Right kidney (tissue), 1 donor: ENCODE data around the gene POU2F1.

Experiments used
- DNase-seq: peaks from one replicate; pipeline ENCODE4 v3.0.0-alpha.2; 2016

The POU2F1 gene

GRCh38 chr1:167273027-167273800, 52.5 kb downstream of the POU2F1 start:
- no peak for DNase-seq

DNA sequence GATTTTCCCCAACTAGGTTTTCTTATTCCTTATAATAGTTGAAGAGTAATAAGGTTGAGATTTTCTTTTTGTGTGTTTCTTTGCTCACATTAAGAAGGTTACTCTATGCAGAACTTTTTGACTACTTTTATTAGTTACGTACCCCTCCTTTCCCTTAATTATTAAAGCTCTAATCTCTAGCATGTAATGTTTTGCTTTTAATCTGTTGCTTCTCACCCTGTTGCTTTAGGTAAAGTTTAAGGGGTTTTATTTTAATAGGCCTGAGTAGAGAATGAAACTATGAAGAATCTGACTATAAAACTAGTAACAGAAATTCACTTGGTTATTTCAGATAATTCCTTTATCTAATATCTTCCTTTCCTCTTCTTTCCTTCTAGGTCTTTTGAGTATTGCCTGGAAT, 53.4 kb downstream of the POU2F1 start:
- DNase-seq = no peak

DNA sequence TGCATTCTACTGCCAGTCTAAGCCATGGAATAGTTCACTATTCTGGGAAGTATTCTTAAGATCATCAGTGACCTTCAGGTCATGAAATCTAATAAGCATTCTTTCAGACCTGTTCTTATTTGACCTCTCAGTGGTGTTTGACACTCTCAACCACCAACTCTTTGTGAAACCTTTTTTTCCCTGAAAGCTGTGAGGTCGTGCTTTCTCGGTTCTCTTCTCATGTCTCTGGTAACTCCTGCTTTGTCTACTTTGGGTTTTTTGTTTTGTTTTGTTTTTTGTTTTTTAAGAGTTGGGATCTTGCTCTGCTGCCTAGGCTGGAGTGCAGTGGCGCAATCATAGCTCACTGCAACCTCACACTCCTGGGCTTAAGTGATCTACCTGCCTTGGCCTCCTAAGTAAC, 56.3 kb downstream of the POU2F1 start:
- DNase-seq = no peak

DNA sequence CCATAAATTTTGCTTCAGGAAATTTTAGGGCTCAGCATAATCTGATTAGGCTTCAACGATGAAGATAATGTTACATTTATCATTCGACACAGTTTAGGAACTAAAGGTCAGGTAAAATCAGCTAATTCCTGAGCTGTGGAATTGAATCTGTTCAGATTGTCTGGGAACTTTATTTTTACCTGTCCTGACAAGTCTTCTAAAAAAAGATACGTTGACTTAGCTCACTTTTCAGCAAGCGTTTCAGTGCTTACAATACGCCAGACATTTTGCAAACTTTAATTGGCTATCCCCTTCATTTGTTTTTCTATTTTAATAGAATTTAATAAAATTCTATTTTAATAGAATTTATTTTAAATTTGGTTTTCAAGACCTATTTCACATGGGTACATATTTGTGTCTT, 57.8 kb downstream of the POU2F1 start:
- DNase-seq = no peak

DNA sequence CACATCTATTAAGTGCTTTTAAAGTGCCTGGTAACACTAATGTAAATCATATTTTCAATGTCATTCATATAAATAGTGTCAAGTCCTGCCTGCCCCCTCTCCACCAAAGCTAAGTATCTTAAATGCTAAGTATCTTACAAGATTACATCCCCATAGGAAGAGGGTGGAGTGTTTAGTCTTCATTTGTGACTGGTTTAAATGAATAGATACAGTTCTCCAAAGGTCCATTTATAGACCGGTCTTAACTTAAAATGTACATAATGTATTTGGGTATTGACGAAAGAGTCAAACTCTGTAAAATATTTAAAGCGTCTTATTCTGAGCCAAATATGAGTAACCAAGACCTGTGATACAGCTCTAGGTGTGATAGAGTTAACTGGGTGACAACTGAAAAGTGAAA, 60.2 kb downstream of the POU2F1 start:
- no peak for DNase-seq

GRCh38 chr1:167288390-167289074, 67.8 kb downstream of the POU2F1 start:
- no peak for DNase-seq

DNA sequence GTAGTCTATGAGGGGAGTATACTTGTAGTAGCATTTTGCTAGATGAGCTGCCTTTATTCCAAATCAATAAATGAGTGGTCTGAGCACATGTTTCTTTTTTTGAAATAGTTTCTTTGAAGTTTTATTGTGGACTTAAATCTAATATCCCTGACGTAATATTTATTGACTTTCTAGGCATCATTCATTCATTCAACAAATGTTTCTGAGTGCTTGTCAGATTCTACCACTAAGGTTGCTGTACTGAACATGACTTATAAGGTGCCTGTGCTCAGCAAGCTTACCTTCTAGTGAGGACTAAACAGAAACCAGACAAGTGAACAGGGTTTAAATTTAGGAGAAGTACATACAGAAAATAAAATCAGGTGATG, 68.4 kb downstream of the POU2F1 start:
- DNase-seq = no peak

- no peak for DNase-seq
Measured at GRCh38 chr1:167289966-167290365, 69.3 kb downstream of the POU2F1 start.

- no peak for DNase-seq
Measured at GRCh38 chr1:167291539-167292185, 71.0 kb downstream of the POU2F1 start.

GRCh38 chr1:167292216-167292615, 71.5 kb downstream of the POU2F1 start:
- no peak for DNase-seq

- no peak for DNase-seq
Measured at GRCh38 chr1:167293057-167293456, 72.4 kb downstream of the POU2F1 start.

- no peak for DNase-seq
Measured at GRCh38 chr1:167294528-167294927, 73.8 kb downstream of the POU2F1 start.

GRCh38 chr1:167297222-167298214, 76.8 kb downstream of the POU2F1 start:
- no peak for DNase-seq

DNA sequence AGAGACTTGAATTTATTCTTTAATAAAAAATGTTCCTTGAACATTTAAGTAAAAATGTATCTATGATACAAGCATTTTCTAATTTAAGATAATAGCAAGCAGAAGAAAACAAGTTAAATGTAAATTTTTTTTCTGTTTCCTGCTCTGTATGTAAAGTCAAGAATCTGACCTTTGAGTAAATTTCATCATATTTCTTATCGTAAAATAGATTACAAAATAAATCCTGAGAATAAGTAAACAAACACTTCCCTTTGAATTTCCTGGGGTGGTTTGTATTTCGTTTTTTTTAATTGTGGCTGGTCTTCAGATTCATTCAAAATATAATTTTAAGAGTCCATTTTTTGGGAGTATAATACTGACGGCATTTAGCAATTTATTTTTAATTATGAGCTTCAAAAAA, 77.6 kb downstream of the POU2F1 start:
- no peak for DNase-seq

DNA sequence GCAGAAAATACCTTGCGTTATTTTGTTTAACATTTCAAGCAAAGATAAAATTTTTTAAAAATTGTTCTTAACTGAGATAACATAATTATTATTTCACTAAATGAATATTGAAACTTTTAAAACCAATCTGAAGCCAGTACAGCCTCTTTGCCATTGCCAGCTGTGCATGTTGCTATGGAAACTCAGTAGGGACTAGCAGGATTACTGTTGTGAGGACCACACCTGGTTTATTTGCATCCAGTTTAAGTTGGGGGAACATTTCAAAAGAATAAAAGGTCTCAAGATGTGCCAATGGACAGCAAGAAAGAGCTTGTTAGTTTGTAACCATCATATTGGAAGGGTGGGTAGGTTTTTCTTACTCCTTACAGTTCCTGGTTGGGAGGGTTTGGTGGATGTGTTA, 80.7 kb downstream of the POU2F1 start:
- no peak for DNase-seq

DNA sequence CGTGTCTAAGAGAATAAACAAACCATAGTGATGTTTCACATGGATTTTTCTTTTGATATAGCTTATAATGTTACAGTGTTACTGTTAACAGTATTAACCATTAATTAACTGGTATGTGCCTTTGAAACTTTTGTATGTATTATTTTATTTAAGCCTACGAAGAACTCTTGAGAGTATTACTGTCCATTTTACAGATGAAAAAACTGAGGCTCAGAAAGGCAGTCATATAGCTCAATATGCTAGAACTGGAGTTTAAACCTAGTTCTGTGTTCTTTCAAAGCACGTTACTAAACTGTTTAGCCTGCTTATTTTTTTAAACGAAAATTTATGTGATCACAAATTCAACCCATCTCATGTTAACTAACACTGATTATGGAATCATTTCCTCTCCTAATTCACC, 83.5 kb downstream of the POU2F1 start:
- DNase-seq = no peak

GRCh38 chr1:167305059-167305705, 84.5 kb downstream of the POU2F1 start:
- DNase-seq = no peak

DNA sequence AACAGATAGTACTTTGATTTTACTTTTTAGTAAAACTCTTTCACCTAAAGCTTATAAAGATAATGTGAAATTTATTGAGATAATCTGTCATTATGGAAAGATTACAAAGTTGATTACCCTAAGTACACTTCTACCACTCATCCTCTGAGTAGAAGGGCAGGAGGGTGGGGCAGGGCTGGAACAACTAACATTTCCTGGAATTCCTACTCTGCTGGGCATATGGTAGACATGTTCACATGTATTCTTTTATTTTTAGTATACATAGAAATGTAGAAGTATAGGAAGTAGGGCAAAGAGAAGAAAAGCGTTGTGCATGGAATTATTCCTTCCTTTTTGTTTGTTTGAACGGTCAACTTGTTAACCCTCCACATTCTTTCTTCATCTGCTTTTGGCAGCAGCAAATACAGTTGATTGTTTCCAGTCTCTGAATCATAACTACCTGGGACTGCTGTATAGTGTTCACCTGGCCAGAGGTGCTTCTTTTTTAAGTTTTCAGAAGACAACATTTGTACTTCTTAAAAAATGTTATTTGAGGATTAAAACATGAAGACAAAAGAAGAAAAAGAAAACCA, 85.1 kb downstream of the POU2F1 start:
- DNase-seq = no peak

- no peak for DNase-seq
Measured at GRCh38 chr1:167310732-167311131, 90.0 kb downstream of the POU2F1 start.

- DNase-seq = no peak
Measured at GRCh38 chr1:167312871-167313270, 92.2 kb downstream of the POU2F1 start.

DNA sequence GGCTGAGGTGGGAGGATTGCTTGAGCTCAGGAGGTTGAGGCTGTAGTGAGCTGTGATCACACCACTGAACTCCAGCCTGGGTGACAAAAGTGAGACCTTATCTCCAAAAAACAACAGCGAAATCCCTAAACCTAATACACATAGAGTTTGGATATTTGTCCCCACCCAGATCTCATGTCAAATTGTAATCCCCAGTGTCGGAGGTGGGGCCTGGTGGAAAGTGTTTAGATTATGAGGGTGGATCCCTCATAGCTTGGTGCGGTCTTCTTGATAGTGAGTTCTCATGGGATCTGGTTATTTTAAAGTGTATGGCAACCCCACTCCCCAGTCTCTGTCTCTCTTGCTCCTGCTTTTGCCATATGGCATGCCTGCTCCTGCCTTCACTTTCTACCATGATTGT, 94.0 kb downstream of the POU2F1 start:
- no peak for DNase-seq

DNA sequence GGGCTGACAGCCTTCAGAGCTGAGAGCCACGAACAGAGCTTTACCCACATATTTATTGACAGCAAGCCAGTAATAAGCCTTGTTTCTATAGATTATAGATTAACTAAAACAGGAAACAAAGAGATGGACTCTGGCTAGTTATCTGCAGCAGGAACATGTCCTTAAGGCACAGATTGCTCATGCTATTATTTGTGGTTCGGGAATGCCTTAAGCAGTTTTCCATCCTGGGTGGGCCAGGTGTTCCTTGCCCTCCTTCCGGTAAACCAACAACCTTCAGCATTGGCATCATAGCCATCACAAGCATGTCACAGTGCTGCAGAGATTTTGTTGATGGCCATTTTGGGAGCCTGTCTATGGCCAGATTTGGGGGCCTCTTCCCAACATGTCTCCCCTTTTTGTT, 96.8 kb downstream of the POU2F1 start:
- no peak for DNase-seq
